ENCODE results near the gene ERICH6. TPM values are rescaled to one million over a fixed set of nuclear protein-coding genes. Genes with fewer than 3 reads are reported as not detected.
"Not testable (repeated sequence)": the region's sequence is repeated elsewhere in the genome, so short reads cannot be mapped to it uniquely, and the experiment has no call there.

The ERICH6 gene
- total RNA-seq, 1 donor from 2014 or later: not detected

DNA sequence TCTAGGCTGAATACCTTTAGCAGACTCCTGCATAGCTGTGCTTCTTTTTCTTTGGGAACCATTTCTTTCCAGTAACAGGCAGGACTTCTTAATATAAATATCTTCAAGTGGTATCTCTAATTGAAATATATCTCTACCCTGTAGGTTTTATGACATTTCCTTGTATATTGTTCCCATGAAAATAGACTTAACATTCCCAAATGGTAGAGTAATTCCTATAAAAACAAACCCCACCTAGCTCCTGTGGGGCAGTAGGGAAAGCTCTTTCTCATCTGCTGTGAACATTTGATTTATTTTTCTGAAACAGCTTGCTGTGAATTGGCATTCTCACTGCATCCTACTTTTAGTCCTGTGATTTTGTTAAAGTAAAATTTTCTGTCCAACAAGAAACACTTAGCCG, 79.8 kb downstream of the ERICH6 start:
- intact Hi-C loops (cut with micrococcal nuclease): no loop called here

DNA sequence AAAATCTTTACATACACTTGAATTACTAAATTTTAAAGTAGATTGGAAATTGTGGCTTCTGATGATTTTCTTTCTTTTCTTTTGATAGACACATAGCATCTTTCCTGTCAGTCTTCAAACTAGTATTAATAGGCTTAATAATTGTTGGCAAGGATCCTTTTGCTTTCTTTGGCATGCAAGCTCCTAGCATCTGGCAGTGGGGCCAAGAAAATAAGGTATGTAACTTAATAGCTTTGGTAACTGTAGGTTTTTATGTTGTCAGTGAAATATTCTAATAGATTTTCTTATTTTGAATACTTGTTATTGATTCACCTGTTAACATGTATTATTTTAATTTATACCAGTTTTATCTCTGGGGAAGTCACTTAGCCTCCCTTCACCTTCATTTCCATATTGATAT, 80.8 kb downstream of the ERICH6 start:
- intact Hi-C loops (cut with micrococcal nuclease): not testable (repeated sequence)

GRCh38 chr3:150620002-150620689, 83.6 kb downstream of the ERICH6 start:
- intact Hi-C loops (cut with micrococcal nuclease): loop anchor here (2.0 kb wide), 1 partner anchor 13 kb away; no protein-coding TSS in a partner anchor

DNA sequence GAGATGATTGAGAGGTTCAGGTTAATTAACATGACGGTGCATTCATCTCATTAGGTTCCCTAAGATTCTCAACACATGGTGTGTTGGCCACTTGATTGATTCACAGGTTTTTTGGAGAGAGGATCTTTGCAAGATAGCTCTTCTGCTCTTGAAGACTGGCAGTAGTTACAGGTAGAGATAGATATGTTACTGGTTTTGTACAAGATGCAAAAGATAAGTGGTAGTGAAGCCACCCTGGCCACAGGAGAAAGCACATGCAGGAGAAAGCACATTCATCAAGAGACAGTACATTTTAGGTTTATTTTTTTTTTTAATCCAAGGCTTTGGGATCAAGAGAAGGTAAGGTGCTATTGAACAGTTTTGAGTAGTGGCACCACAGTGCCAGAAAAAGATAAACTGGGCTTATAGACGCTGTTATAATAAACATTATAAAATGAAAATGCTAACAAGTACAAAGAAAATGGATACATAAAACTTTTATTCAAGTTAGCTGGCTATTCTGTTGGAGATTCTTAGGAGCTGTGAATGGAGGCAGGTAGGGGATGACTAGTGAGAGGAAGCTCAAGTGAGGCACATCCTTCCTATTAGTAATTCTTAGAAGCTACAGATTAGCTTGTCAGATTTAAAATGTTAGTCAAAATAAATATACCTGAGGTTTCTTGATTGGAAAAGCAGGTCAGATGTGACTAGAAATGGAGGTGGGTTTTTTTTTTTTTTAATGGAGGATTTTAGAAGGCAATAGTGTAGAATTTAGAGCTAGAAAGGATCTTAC, 89.8 kb downstream of the ERICH6 start:
- intact Hi-C loops (cut with micrococcal nuclease): loop anchor here (1.0 kb wide), 1 partner anchor 11 kb away; the partner anchor contains the start of gene SELENOT

- intact Hi-C loops (cut with micrococcal nuclease): loop anchor here (1.0 kb wide), 1 partner anchor 10 kb away; the partner anchor contains the start of gene SELENOT
Observed at GRCh38 chr3:150613034-150613433, 90.7 kb downstream of the ERICH6 start.

GRCh38 chr3:150612494-150612893, 91.2 kb downstream of the ERICH6 start:
- intact Hi-C loops (cut with micrococcal nuclease): no loop called here

DNA sequence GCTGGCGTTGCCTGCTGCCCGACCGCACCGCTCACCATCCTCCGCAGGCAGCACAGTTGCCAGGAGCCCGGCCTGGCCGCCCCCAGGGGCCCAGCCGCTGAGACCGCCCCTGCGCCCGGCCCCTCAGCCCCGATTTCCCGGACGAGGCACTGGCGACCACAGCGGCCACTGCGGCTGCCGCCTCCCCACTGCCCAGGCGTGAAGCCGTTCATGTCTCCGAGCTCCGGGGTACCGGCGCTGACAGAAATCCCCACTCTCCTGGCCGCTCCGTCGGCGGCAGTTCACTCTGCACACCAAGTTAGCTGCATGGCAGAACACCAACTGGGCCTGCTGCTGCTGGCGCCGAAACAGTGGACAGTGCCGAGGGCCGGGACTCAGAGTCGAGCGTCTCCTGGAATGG, 92.1 kb downstream of the ERICH6 start:
- intact Hi-C loops (cut with micrococcal nuclease): no loop called here

- intact Hi-C loops (cut with micrococcal nuclease): no loop called here
Observed at GRCh38 chr3:150610785-150611184, 92.9 kb downstream of the ERICH6 start.

- intact Hi-C loops (cut with micrococcal nuclease): loop anchor here (10.0 kb wide), 1 partner anchor 475 kb away; the partner anchor contains the start of gene MED12L
Observed at GRCh38 chr3:150609988-150610387, 93.7 kb downstream of the ERICH6 start.

Other genes starting within 250 kb of the ERICH6 start
- gene SERP1, start 157.4 kb downstream of the ERICH6 start, total RNA-seq: 88.3 and 90.3 TPM in 2 replicates
- 95.3 and 102 TPM in 2 replicates for gene EIF2A, start 157.1 kb downstream of the ERICH6 start, total RNA-seq
- gene SELENOT, start 100.6 kb downstream of the ERICH6 start, total RNA-seq: 120 and 128 TPM in 2 replicates
- 31.5 and 33.4 TPM in 2 replicates for gene SIAH2, start 59.2 kb upstream of the ERICH6 start, total RNA-seq
- gene MINDY4B, start 201.5 kb upstream of the ERICH6 start, total RNA-seq: not detected in 2 replicates

Measured in T-helper 2 cell treated with Interferon-gamma antibody and Interleukin-4, amounts not matched to agents 100 ng/mL and 5 ng/mL, for 36 hours (primary cell).